OCI-LY7 (cell line): ENCODE data around the gene PNMA8B.

Source experiments
- CTCF ChIP-seq: fragments of 200-600 bp; sonication (generic); conservative IDR thresholded peaks from 2 replicates; pipeline ENCODE4 v1.5.1; 2014; ENCODE audit warnings: mild to moderate bottlenecking, antibody characterized with exemption, low read length, moderate library complexity, mixed read lengths
- EZH2phosphoT487 ChIP-seq: fragments of 200-600 bp; sonication (generic); IDR thresholded peaks from 2 replicates; pipeline ENCODE4 v1.6.1; 2018; ENCODE audit warnings: low read depth, borderline replicate concordance, mild to moderate bottlenecking, mixed run types, antibody characterized with exemption, low read length, moderate library complexity, mixed read lengths

DNA sequence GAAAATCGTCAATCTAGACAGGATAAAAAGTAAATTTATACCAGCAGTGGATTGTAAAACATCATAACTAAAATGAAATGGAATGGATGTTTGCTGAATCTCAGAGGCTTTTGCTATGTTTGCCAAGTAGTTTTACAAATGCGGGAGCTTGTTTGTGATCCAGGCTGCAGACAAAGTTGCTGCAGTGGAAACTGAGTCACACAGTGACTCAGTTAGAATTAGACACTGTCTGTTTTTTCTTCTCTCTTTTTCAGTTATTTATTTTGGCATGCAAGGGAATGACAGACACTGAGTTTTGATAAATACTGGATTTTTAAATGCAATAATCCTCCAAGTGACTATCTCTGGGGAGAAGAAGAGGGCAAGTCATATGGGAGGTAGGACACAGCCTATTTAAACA, 19.7 kb downstream of the PNMA8B start:
- TF ChIP-seq CTCF (no peak), EZH2phosphoT487 (no peak)
